HT1080 (cell line): ENCODE results near the gene SHROOM2. TPM values are rescaled to one million over a fixed set of nuclear protein-coding genes. Genes with fewer than 3 reads are reported as not detected.

Experiments
- DNase-seq: peaks from one replicate; pipeline ENCODE4 v3.0.0-alpha.2; 2015; ENCODE audit warnings: low read depth
- total RNA-seq: library from RNA; depleted of rRNA; stranded (reverse); fragments of >200 nt; shearing (Covaris generic); gene quantifications from 2 replicates; pipeline ENCODE4 v1.2.3, GENCODE V29; 2014

SHROOM2 gene
- total RNA-seq, 1 experiment from 2014 or later, result 3.2 TPM

DNA sequence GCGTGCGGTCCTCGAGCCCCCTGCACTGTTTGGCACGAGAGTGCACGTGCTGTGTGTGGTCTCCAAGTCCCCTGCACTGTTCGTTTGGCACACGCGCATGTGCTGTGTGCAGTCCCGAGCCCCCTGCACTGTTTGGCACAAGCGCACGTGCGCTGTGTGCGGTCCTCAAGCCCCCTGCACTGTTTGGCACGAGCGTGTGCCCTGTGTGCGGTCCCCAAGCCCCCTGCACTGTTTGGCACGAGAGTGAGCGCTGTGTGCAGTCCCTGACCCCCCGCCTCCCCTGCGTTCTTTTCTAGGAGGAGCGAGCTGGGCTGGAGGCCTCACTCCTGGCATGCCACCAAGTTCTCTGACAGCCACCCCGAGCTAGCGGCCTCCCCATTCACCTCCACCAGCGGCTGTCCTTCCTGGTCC is 104.5 kb downstream of the SHROOM2 start:
- no peak for DNase-seq

DNA sequence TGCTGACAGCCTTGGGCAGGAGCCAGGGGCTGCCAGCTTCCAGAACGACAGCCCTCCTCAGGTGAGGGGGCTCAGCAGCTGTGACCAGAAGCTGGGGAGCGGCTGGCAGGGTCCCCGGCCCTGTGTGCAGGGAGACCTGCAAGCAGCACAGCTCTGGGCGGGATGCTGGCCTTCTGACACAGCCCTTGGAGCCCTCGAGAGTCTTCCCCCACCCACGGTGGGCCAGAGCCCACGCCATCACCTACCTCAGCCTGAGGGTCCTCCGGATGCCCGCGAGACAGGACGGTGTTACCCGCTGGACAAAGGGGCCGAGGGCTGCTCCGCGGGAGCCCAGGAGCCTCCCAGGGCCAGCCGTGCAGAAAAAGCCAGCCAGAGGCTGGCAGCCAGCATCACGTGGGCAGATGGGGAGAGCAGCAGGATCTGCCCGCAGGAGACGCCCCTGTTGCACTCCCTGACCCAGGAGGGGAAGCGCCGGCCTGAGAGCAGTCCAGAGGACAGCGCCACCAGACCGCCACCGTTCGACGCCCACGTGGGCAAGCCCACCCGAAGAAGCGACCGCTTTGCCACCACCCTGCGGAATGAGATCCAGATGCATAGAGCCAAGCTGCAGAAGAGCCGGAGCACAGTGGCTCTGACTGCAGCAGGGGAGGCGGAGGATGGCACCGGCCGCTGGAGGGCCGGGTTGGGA is 109.1 kb downstream of the SHROOM2 start:
- DNase-seq, result no peak

DNA sequence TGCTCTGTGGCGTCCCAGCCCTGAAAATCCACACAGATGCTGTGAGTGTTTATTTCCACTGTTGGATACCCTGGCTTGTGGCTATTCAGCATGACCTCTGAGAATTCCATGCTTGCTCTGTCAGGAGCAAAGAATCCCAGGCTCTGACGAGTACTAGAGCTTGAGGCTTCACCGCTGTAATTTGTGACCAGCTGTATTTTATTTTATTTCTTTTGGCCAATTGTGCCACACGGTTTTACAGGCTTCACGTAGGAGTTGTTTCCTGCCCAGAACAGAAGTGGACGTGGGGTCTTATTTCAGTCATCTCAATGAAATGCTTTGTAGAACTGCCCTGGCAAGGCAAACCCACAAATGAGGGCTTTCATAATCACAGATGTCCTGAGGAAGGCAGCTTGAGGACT is 111.5 kb downstream of the SHROOM2 start:
- peak; percentile 83 for DNase-seq

DNA sequence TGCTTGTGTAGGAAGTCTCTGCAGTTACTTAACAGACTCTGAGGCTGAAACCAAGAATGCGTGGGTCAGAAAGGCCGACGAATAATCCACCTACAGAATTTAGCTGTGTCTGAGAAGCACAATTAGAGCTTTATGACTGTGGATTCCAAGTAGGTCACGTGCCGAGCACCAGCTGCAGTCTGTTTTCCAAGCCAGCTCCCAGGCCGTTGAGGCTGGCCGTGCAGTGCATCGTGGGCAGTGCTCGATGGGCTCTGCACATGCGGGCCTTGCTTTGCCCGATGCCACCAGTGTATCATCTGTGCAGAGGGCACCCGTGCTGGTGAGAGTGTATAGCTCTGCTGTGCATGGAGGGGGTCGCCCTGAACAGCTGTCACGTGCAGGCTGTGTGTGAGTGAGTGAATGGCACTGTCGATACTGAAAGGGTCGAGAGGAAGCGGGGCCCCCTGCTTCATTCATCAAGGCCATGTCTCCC is 113.4 kb downstream of the SHROOM2 start:
- DNase-seq, result no peak

DNA sequence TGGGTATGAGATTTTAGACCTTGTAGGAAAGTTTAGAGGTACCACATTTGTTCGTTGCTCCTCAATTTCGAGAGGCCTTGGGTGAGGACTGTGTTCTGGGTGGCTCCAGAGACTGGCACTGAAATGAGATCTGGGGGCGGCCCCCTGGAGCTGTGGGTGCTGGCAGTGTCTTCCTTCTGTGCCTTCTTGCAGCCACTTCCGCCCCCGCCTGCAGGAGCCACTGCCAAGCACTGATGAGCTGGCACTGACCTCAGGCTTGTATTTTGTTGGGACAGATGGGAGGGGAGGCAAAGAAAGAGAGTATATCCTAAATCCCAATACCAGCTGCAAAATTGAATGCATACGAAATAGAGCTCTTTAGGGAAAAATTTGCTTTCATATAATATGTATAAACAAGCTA is 116.4 kb downstream of the SHROOM2 start:
- DNase-seq, result peak; percentile 74

DNA sequence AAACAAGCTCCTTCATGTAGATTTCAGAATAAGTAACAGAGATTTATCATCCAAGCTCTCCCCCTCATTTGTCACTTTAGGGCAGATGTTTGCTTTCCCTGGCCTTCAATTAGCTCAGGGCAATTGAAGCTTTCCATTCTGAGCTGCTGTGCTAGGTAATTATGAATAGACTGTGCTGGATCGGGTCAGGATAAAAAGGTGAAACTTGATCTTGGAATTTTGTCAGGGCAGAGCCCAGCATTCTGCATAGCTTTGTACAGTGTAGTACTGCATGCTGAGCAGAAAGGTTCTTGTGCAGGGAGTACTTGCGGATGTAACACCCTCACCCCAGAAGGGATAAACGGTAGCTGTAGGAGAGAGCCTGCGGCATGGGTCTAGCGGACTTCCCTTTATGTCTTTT is 116.9 kb downstream of the SHROOM2 start:
- no peak for DNase-seq

DNA sequence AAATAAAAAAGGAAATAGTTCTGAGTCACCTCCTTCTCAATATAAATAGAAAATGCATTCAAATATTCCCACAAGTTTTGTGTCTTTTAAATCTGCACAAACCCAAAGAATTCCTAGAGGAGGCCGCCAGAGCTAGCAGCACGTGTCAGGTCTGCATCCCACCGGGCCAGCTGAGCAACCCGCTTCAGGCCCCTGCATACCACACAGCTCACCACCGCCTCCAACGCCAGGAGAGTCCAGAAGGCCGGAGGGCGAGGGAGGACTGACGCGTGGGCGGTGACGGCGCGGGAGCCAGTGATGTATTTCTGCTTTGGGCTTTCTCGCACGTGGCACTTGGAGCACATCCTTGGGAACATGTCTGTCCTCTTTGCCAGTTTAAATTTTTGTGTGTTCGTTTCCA is 119.1 kb downstream of the SHROOM2 start:
- DNase-seq, result peak; percentile 16

DNA sequence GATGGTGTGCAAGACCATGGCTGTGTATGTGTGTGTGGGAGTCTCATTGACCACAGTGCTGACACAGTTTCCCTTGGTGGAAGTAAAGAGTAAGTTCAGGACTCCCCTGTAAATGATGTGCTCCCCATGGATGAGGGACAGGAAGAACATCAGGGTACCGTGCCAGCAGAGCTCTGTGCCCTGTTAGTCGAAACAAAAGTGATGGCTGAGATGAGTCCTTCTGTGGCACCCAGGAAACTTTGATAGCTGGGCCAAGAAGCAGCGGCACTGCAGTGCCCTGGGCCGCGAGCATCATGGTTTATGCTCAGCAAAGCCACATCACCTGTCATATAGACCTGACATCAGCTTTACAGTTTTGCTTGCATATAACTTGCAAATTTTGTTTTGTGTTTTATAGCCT is 119.5 kb downstream of the SHROOM2 start:
- DNase-seq, result no peak

DNA sequence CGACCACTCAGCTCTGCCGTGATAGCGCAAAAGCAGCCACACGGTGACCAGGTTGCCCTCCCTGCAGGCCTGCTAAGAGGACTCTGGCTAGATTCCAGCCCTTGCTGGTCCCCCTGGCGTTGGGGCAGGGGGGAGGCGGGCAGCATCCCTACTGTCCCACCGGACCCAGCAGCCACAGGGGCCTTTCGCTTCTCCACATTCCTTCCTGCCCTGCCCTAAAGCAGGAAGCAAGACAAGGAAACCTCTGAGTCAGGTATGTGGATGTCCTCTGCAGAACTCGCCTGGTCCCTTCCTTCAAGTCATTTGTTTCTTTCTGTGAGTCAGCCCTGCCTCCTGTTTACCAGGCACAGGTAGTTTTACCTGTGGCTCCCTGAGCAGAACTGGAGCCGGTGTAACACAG is 120.7 kb downstream of the SHROOM2 start:
- DNase-seq, result peak; percentile 32

DNA sequence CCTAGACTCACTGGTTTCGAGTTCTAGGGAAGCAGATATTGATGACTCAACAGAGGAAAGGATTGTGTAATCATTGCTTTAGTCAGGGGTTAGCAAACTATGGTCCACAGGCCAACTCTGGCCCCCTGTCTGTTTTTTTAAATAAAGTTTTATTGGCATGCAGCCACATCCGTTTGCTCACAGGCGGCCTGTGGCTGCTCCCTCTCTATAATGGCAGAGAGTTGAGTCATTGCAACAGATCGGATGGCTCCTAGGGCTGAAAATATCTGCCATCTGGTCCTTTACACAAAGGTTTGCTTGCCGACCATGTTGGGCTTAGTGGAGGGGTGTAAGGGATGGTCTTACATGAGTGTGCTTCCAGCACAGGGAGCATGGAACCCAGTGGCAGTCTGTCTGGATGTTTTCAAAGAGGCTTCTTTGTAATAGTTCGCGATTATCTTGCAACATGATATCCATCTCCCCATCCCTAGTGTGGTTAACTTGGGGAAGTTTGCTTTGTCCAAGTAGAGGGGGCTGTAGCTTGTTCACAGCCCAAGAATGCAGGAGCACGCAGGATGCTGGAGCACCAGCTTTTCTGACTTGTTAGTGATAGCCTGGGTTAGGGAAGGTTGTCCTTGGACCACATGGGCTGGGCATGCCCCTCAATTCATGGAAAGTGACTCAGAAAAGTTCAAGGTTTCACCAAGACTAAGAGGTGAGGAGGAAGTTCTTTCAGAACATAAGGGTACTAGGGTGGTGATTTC is 121.6 kb downstream of the SHROOM2 start:
- DNase-seq, result peak; percentile 95

DNA sequence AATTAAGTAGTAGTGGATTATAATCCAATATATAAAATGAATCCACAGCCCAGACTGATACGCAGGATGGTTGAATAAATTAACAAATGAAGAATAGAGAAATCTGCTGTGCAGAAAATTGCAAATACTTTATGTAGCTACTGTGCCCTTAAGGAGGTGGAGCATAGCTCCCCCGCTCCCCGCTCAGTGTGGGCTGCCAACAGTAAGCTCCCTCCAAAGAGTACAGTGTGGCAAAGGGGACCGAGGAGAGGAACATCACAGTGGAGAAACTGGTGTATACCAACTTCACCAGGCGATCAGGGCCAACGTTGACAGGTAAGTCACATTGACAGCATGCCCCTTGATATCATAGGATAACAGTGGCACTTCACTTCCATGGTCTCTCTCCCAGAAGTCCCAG is 123.0 kb downstream of the SHROOM2 start:
- no peak for DNase-seq

DNA sequence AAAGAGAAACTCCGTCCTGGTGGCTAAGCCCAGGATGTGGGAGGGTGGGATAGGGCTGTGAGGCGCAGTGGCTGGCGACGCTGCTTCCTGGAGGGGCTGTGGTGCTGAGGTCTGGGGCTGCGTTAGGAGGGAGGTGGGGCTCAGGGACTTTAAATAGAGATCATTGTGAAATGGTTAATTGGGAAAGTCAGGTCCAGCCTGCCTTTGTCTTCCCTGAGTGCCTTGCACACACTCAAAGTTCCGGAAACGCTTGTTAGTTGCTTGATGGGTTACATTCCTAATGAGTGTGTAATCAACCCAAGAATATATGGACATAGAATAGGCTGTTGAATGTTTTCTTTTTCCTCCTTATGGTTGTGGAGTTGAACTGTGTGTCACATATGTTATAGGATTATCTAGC is 125.3 kb downstream of the SHROOM2 start:
- DNase-seq, result peak; percentile 76

DNA sequence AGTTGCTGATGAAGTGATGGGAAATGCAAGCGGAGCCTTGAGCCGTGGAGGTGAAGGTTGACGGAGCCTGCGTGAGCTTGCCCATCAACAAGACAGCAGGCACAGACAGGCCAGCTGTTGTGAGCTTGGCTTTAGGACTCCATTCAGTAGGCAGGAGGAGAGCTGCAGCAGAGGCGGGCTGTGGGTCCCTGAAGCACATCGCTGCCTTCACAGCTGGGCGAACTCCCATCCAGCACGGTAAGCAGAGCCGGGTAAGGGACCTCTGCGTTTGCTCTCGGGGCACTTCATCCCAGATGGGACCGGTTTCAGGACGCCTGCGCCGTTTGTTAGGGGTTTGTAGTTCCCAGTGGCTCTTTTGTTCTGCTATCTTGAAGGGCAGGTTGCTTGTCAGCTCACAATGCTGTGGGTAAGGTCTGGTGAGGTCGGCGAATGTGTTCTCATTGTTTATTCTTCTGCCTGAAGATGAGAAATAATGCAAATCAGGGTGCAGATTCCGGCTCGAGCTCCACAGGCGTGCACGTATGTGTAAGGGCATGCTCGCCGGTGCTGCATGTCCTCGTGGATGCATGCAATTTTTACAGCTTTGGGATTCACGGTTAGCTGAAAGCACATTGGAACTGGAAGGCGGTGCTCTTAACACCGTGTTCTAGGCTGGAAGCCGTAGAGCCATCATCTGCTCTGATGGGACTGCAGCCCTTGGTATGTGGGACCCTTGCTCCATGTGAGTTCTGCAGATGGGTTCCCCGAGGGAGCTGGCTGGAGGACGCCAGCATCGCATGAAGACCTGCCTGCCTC is 126.3 kb downstream of the SHROOM2 start:
- DNase-seq, result no peak

DNA sequence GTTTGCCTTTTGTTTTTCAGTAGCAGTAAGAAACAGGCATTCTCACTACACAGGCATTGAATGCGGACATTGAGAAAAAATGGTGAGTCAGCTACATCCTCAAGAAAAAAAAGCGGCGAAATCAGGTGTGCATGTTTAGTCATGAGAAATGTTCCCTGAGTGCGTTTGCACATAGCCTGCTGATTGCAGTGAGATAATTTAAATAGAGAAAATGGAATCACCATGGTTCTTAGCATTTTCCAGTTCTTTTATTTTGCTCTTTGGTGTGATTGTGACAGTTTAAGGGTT is 126.9 kb downstream of the SHROOM2 start:
- peak; percentile 68 for DNase-seq

DNA sequence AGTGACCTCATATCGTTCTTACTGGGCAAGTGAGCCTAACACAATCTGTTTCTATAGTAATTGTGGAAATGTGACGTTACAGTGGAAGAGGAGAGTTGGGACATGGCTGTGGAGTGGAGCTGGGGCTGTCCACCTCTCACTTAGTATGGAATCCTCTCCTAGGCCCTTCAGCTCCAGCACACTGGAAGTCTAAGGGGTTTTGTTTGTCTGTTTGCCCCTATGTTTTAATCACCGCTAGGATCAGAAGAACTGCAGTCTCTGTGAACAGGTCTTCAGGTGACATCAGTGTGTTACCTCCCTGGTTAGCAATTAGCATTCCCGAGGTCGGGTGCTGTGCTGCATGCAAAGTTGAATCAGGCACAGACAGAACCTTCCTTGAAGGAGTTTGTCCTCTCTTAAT is 131.6 kb downstream of the SHROOM2 start:
- no peak for DNase-seq

DNA sequence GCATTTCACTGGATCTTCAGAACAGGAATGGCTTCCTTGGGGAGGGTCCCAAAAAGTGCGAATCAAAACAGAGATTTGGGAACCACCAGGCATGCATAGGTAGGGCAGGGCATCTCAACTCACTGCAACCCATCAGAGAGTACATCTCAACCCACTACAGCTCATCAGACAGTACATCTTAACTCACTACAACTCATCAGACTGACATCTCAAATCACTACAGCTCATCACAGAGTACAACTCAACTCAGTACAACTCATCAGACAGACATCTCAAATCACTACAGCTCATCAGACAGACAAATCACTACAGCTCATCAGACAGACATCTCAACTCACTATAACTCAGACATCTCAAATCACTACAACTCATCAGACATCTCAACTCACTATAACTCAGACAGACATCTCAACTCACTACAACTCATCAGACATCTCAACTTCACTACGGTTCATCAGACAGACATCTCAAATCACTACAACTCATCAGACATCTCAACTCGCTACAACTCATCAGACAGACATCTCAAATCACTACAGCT is 133.5 kb downstream of the SHROOM2 start:
- DNase-seq, result no peak

DNA sequence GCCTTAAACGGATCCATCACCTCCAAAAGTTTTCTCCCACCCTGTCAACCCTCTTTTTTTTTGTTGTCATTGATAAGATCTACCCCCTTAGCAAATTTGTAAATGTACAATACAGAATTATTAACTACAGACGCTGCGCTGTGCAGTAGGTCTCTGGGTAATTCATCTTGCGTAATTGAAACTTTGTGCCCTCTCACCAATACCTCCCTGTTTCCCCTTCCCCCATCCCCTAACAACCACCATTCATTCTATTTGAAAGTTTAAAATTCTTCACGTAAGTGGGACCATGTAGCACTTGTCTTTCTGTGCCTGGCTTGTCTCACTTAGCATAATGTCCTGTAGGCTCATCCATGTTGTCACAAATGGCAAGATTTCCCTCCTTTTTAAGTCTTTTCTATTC is 135.2 kb downstream of the SHROOM2 start:
- no peak for DNase-seq

DNA sequence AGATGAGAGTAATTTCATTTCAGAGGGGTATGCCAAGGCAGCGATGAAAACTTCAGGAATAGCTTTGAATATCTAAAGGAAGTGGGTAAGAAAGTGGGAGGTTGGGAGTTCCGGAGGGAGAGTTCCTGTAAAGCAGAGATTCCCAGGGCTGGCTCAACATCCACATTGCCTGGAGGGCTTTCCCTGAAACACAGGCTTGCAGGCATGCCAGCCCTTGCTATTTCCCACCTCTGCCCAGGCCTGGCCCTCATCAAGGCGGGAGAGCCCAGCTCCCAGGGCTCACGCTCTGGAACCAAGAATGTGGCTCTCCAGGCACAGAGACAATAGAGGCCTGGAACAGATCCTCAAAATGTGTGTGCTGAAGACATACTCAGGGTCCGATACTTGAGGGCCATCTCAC is 137.1 kb downstream of the SHROOM2 start:
- no peak for DNase-seq

DNA sequence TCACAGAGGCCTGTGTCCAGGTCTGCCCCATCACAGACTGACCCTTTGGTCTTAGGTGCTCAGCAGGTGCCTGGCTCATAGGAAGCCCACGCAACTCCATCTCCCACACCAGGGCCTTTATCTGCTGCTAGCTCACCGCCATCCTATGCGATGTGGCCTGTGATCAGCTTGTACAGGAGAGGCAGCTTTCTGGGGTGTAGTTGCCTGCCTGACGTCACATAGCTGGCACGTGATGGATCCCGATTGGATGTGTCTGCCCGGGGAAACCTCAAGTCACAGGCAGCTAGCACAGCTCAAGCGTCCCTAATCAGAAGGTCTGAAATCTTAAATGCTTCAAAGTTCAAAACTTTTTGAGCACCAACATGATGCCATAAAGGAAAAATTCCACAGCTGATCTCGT is 139.8 kb downstream of the SHROOM2 start:
- no peak for DNase-seq

DNA sequence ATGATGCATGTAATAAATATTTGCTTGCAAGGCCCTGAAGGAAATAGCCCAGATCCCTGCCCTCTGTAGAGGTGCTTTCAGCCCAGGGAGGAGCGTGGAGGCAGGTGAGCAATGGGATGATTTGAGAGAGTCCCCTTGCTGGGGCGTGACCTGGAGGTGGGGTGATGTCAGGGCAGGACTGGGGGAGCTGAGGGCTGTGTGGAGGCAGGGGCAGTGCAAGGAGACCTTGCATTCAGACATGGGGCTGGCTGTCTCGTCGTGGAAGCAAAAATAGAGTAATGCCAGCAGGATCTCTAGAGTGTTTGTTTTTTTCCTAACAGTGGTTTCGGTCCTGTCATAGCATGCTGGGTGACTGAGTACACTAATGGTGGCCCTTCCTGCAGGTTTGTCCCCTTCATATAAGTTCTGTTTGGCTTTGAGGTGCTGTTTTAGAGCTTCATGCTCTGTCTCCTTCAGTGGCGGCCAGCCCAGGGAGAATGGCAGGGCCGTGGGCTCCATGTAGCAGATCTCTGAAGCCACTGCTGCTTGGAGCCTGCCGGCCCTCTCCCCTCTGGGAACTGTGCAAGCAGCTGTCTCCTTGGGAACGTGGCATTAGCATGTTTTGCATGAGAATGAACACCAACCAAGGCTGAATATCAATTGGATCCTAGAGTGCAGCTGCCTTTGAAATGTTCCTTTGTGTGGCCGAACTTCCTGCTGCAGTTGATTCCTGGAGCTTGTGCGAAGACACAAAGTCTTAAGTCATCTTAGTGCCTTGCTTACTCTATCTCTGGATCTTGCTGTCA is 141.7 kb downstream of the SHROOM2 start:
- DNase-seq, result no peak

DNA sequence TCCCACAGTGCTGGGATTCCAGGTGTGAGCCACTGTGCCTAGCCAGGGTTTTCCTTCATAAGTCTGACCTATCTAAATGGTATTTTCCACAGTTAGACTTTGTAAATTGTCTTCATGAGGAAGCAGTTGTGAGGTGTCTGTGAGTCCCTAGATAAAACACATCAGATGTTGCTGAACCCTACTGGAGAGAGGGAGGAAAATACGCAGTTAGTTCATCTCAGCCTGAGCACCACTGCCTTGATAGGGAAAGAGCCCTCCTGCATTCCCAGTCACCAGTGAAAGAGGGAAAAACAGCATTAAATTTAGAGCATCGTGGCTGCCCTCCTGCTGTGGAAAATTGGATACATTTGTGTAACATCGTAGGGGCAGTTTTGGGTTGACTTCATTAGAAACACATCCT is 149.2 kb downstream of the SHROOM2 start:
- no peak for DNase-seq
